T-helper 17 cell (primary cell): ENCODE results near the gene LCNL1. TPM values are rescaled to one million over a fixed set of nuclear protein-coding genes. Genes with fewer than 3 reads are reported as not detected.

Experiments used
- ATAC-seq: fragments of 150-1000 bp; cut with Tn5 transposase; 2 replicates; pipeline ENCODE4 v1.10.0; 2021; ENCODE audit warnings: mild to moderate bottlenecking, moderate library complexity
- DNase-seq, 3 donors: peaks; one replicate each; pipeline versions ENCODE4 v3.0.0 to v3.0.0-alpha.2; 2020 to 2021
- H3K9me3 ChIP-seq: one replicate; pipeline ENCODE4 v1.7.0; 2013; ENCODE audit warnings: low read length, mild to moderate bottlenecking; ENCODE audit not compliant: control insufficient read depth, poor library complexity, severe bottlenecking
- H3K27ac Mint-ChIP-seq: one replicate; pipeline ENCODE4 v1.8.0; 2022; ENCODE audit warnings: mild to moderate bottlenecking, moderate library complexity, mixed read lengths
- H3K27me3 Mint-ChIP-seq: one replicate; pipeline ENCODE4 v1.8.0; 2022; ENCODE audit warnings: mixed read lengths
- H3K36me3 Mint-ChIP-seq: one replicate; pipeline ENCODE4 v1.8.0; 2022; ENCODE audit warnings: low read depth, mixed read lengths
- H3K4me1 Mint-ChIP-seq: one replicate; pipeline ENCODE4 v1.8.0; 2022; ENCODE audit warnings: mild to moderate bottlenecking, mixed read lengths
- H3K4me3 Mint-ChIP-seq: one replicate; pipeline ENCODE4 v1.8.0; 2022; ENCODE audit warnings: mild to moderate bottlenecking, moderate library complexity, mixed read lengths
- total RNA-seq, 4 donors: library from RNA in 2 of 4; stranded (reverse) in 2 of 4; gene quantifications; one replicate each; pipeline ENCODE4 v1.2.3 and lab custom pipeline; 2022 to 2026

Gene LCNL1
- total RNA-seq, 2 donors from 2014 or later: 0.96 to 2.9 TPM

DNA sequence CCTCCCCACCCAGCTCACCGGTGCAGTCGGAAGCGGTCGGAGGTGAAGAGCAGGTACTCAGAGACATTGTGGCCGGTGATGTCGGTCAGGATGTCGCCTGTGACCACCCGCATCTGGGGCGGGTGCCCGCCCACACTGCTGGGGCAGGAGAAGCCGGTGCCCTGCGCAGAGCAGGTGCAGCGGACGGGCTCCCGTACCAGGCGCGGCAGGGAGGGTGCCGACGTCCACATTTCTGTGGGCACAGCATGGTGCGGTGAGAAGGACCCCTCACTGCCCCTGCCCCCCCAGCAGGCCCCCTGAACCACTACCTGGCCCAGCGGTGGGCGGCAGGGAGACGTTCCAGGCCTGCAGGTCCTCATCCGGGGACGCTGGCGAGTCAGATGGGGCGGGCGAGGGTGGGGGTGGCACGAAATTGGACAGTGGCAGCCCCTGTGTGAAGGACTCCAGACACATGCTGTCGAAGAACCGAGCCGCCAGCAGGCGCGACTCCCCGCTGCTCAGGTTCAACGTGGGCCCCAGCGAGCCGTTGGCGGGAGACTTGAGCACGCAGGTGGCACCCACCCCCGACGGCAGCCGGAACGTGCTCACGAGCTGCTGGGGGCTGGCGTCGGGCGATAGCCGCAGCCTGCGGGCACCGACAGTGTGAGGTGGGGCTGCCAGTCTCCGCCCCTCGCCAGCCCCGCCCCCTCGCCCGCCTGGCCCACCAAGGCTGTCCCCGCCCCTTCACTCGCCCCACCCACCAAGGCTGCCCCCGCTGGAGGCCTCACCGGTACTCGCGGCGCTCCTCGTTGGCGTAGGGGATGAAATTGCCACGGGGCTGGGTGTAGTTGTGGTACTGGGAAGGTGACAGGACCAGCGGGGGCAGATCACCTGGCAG is 30.1 kb downstream of the LCNL1 start:
- H3K27me3 Mint-ChIP-seq: no peaks in the 10 kb centered on the region
- DNase-seq (no peak), ATAC-seq (no peak)
- H3K4me3 Mint-ChIP-seq: no peak overlapping the region
- H3K27ac Mint-ChIP-seq: no peak overlapping the region
- H3K9me3 ChIP-seq: no peaks in the 10 kb centered on the region
- peaks cover 7% of the 10 kb centered on the region for H3K36me3 Mint-ChIP-seq
- H3K4me1 Mint-ChIP-seq: no peaks in the 10 kb centered on the region

DNA sequence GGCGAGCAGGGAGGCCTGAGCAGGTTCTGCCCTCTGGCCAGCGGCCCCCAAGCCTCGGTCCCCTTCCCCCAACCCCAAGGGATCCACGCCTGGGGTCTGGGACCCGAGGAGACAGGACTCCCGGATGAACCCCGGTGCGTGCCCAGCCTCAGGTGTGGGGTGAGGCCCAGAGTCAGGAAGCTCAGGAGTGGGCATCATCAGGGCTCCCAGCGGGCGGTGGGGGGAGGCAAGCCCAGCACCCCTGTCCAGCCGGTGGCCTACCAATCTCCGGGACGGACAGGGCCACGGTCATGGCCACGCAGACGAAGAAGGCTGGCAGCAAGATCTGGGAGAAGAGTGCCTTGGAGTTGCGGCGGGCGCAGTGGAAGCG is 30.8 kb downstream of the LCNL1 start:
- no peak for ATAC-seq
- no peak for DNase-seq
- Mint-ChIP-seq H3K27me3 (no peaks in the 10 kb centered on the region), H3K4me1 (no peaks in the 10 kb centered on the region), H3K36me3 (peaks cover 7% of the 10 kb centered on the region), H3K4me3 (no peak overlapping the region), H3K27ac (no peak overlapping the region)
- H3K9me3 ChIP-seq: no peaks in the 10 kb centered on the region

DNA sequence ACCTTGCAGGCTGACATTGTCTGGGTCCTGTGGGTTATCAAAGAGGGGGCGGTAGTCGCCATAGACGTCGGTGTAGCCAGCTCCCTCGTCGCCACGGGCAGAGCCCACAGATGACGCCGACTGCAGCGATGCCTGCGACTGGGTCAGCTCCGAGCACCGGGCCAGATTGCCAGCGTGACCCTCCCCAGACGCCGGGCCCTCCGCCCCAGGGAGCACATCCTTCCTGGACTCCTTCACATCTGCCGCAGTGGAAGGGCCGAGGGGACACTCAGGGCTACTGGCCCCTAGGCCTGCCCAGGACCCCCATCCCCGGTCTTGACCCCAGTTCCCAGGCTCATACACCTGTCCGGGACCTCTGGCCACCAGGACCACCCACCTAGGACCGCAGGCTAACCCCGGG is 31.4 kb downstream of the LCNL1 start:
- no peak overlapping the region for H3K27ac Mint-ChIP-seq
- ATAC-seq: no peak
- no peak overlapping the region for H3K4me3 Mint-ChIP-seq
- H3K27me3 Mint-ChIP-seq: no peaks in the 10 kb centered on the region
- no peaks in the 10 kb centered on the region for H3K9me3 ChIP-seq
- H3K4me1 Mint-ChIP-seq: no peaks in the 10 kb centered on the region
- DNase-seq: no peak
- peaks cover 7% of the 10 kb centered on the region for H3K36me3 Mint-ChIP-seq

DNA sequence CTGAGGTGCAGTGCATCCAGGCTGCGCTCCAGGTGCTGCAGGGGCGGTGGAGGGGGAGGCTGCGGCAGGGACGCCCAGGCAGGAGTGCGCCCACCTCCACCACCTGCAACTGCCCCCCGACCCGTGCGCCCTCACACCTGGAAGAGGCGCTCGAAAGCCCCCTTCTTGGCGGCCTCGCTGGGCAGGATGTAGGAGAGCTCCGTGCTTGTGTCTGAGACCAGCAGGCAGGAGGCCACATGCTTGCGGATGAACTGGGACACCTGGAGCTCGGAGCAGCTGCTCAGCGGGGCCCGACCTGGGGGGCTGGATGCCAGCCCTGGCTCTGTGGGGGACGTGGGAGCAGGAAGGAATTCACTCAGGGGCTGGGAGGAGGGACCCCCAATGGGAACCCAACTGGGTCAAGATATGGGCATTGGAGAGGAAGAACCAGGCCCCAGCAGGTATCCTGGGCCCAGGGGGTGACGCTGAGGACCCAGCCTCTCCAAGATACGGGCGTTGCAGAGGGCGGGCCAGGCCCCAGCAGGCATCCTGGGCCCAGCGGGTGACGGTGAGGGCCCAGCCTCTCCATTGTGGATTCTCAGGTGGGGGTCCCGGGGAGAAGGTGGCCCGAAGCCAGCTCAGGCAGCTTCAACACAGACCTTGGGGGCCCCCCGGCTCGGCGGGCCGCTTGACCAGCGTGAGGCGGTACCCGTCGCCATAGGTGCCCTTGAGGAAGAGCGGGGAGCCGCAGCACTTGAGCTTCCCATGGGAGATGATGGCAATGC is 32.2 kb downstream of the LCNL1 start:
- H3K27ac Mint-ChIP-seq: no peak overlapping the region
- ATAC-seq (no peak), DNase-seq (no peak)
- no peaks in the 10 kb centered on the region for H3K9me3 ChIP-seq
- H3K4me3 Mint-ChIP-seq: no peak overlapping the region
- peaks cover 3% of the 10 kb centered on the region for H3K4me1 Mint-ChIP-seq
- H3K27me3 Mint-ChIP-seq: no peaks in the 10 kb centered on the region
- H3K36me3 Mint-ChIP-seq: peaks cover 7% of the 10 kb centered on the region

GRCh38 chr9:137015540-137015930 is 32.7 kb downstream of the LCNL1 start:
- no peaks in the 10 kb centered on the region for H3K27me3 Mint-ChIP-seq
- peaks cover 3% of the 10 kb centered on the region for H3K4me1 Mint-ChIP-seq
- no peak for DNase-seq
- no peak overlapping the region for H3K27ac Mint-ChIP-seq
- H3K4me3 Mint-ChIP-seq: no peak overlapping the region
- H3K9me3 ChIP-seq: no peaks in the 10 kb centered on the region
- ATAC-seq: no peak
- H3K36me3 Mint-ChIP-seq: peaks cover 7% of the 10 kb centered on the region

DNA sequence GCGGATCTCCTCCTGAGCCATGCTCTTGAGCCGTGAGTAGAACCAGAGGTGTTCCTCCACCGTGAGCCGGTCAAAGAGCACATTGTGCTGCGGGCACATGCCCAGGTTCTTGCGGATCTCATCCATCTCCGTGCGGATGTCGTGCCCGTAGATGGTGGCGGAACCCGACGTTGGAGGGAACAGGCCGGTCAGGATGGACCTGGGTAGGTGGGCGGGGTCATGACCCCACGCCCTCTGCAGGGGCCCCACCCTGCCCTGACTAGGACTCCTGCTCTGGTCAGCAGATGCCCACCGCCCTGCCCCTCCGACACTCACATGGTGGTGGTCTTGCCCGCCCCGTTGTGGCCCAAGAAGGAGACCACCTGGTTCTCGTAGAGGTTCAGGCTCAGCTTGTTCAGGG is 33.2 kb downstream of the LCNL1 start:
- peaks cover 3% of the 10 kb centered on the region for H3K4me1 Mint-ChIP-seq
- peaks cover 7% of the 10 kb centered on the region for H3K36me3 Mint-ChIP-seq
- no peak overlapping the region for H3K27ac Mint-ChIP-seq
- ATAC-seq (no peak), DNase-seq (no peak)
- H3K4me3 Mint-ChIP-seq: no peak overlapping the region
- H3K9me3 ChIP-seq: no peaks in the 10 kb centered on the region
- no peaks in the 10 kb centered on the region for H3K27me3 Mint-ChIP-seq

- no peaks in the 10 kb centered on the region for H3K27me3 Mint-ChIP-seq
- H3K4me3 Mint-ChIP-seq: no peak overlapping the region
- no peak for DNase-seq
- H3K27ac Mint-ChIP-seq: no peak overlapping the region
- H3K36me3 Mint-ChIP-seq: peaks cover 5% of the 10 kb centered on the region
- H3K4me1 Mint-ChIP-seq: peaks cover 3% of the 10 kb centered on the region
- no peak for ATAC-seq
- H3K9me3 ChIP-seq: no peaks in the 10 kb centered on the region
Measured at GRCh38 chr9:137016436-137016835, 33.6 kb downstream of the LCNL1 start.

DNA sequence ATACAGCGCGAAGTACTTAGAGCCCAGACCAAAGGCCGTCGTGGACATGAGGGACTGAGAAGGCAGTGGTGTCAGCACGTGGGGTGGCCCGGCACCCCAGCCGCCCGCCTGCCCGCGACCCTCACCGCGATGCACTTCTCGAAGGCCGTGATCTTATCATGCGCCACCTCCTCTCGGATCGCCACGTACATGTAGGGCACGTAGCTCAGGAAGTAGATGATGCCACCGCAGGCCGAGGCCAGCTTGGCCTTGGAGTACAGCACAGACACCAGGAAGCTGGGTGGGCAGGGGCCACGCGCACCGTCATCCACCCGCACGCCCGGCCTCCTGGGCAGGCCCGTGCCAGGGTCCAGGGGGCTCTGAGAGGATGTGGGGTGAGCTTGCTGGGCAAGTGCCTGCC is 34.3 kb downstream of the LCNL1 start:
- Mint-ChIP-seq H3K4me3 (no peak overlapping the region), H3K27ac (no peak overlapping the region), H3K27me3 (no peaks in the 10 kb centered on the region), H3K36me3 (peaks cover 4% of the 10 kb centered on the region), H3K4me1 (peaks cover 4% of the 10 kb centered on the region)
- ATAC-seq: no peak
- no peak for DNase-seq
- no peaks in the 10 kb centered on the region for H3K9me3 ChIP-seq

- no peak for ATAC-seq
- peaks cover 4% of the 10 kb centered on the region for H3K36me3 Mint-ChIP-seq
- no peaks in the 10 kb centered on the region for H3K9me3 ChIP-seq
- DNase-seq: no peak
- H3K27me3 Mint-ChIP-seq: no peaks in the 10 kb centered on the region
- peaks cover 6% of the 10 kb centered on the region for H3K4me1 Mint-ChIP-seq
- no peak overlapping the region for H3K27ac Mint-ChIP-seq
- no peak overlapping the region for H3K4me3 Mint-ChIP-seq
Measured at GRCh38 chr9:137017791-137018497, 35.2 kb downstream of the LCNL1 start.

DNA sequence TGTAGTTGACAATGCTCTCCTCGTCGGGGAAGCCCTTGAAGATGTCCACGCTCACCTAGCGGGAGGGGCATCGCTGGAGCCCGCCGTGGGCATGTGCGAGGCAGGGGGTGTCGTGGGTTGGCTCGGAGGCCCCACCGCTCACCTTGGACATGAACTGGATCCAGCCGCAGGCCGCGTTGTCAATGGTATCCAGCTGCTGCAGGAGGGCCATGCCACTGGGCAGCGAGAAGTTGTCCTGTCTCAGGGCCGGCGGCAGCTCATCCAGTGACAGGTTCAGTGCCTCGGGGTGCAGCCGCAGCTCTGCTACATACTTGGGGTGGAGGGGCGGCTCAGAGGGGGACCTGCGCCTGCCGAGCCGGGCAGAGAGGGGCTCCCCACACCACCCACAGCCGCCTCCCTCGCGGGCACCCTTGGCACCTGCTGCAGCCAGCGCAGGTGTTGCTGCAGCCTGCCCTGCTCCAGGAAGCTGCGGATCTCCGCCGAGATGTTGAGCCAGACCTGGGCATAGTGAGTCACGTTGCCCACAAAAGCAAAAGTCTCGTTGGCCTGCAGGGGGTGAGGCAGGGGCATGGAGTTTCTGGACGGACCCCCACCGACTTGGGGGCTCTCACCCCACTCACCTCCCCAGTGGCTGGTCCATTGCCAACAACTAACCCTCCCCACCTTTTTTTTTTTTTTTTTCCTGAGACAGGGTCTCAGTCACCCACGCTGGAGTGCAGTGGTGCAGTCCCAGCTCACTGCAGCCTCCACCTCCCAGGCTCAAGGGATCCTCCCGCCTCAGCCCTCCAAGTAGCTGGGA is 36.2 kb downstream of the LCNL1 start:
- Mint-ChIP-seq H3K4me3 (no peak overlapping the region), H3K27ac (no peak overlapping the region), H3K36me3 (peaks cover 4% of the 10 kb centered on the region), H3K27me3 (no peaks in the 10 kb centered on the region), H3K4me1 (peaks cover 6% of the 10 kb centered on the region)
- DNase-seq: no peak
- no peak for ATAC-seq
- no peaks in the 10 kb centered on the region for H3K9me3 ChIP-seq

GRCh38 chr9:137019891-137020683 is 37.3 kb downstream of the LCNL1 start:
- no peak overlapping the region for H3K4me3 Mint-ChIP-seq
- no peaks in the 10 kb centered on the region for H3K27me3 Mint-ChIP-seq
- DNase-seq (no peak), ATAC-seq (no peak)
- H3K27ac Mint-ChIP-seq: no peak overlapping the region
- peaks cover 6% of the 10 kb centered on the region for H3K4me1 Mint-ChIP-seq
- peaks cover 4% of the 10 kb centered on the region for H3K36me3 Mint-ChIP-seq
- H3K9me3 ChIP-seq: no peaks in the 10 kb centered on the region
